ENCODE results near the gene HSPBP1. TPM values are rescaled to one million over a fixed set of nuclear protein-coding genes. Genes with fewer than 3 reads are reported as not detected.

HSPBP1 gene
- total and polyA plus RNA-seq, 7 donors = 19.7 to 62.7 (median 30.5) TPM

DNA sequence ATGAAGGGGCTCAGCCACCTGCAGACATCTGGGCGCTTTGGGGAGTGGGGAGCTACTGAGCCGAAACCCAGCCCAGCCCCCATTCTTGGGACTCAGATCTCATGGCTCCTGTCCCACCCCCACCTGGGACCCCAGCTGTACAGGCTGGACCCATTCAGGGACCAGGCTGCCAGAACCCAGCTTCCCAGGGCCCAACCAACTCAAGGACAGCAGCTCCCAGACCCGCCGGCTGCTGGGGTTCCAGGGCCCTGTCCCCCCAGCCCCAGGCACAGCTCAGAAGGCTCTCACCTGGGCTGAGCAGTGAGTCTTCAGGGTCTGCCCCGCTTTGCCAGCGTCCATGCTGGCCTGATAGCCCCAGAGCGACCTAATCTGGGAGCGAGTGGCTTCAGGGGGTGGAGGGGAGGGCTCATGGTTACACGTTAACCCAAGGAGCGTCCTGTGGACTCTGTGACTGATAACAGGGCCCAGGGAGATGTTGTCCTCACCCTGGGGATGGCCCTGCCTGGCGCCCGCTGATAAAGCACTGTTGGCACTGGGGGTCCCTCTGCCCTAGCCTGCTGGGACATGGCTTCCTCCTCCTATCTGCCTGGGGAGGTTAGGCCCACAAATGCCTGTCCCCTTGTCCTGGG, 51.4 kb downstream of the HSPBP1 start, which contains the start of gene TMEM86B:
TMEM86B (minus strand) TSS at position 361 of the 629 bp plus-strand sequence; CDS start at position 339, 22 bp downstream.
- Histone ChIP-seq H3K36me3 (peaks cover 23 to 55% (median 35%) of the 10 kb centered on the region in 4 donors), H3K4me3 (no peak within 1 kb of the TSS), H3K27ac (peak within 1 kb of the TSS in 3 of 4 donors; percentile 55 to 67 (median 56)), H3K27me3 (no peaks in the 10 kb centered on the region), H3K4me1 (peaks cover 0 to 24% (median 19%) of the 10 kb centered on the region in 4 donors), H3K9me3 (no peaks in the 10 kb centered on the region)
- TF ChIP-seq EP300 (IDR thresholded peaks at IDR 0.05) (no peak), POLR2A (IDR thresholded peaks at IDR 0.05) (no peak), POLR2AphosphoS5 (IDR thresholded peaks at IDR 0.05) (no peak)
- TF ChIP-seq, protein P1, sequence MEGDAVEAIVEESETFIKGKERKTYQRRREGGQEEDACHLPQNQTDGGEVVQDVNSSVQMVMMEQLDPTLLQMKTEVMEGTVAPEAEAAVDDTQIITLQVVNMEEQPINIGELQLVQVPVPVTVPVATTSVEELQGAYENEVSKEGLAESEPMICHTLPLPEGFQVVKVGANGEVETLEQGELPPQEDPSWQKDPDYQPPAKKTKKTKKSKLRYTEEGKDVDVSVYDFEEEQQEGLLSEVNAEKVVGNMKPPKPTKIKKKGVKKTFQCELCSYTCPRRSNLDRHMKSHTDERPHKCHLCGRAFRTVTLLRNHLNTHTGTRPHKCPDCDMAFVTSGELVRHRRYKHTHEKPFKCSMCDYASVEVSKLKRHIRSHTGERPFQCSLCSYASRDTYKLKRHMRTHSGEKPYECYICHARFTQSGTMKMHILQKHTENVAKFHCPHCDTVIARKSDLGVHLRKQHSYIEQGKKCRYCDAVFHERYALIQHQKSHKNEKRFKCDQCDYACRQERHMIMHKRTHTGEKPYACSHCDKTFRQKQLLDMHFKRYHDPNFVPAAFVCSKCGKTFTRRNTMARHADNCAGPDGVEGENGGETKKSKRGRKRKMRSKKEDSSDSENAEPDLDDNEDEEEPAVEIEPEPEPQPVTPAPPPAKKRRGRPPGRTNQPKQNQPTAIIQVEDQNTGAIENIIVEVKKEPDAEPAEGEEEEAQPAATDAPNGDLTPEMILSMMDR (IDR thresholded peaks at IDR 0.05) = no peak
- intact Hi-C loops (cut with DNase I) = no loop called here
- DNase-seq = no peak
- WGBS, 2 donors = 50 to 78% methylated on average over 12 of the region's 12 CpGs

DNA sequence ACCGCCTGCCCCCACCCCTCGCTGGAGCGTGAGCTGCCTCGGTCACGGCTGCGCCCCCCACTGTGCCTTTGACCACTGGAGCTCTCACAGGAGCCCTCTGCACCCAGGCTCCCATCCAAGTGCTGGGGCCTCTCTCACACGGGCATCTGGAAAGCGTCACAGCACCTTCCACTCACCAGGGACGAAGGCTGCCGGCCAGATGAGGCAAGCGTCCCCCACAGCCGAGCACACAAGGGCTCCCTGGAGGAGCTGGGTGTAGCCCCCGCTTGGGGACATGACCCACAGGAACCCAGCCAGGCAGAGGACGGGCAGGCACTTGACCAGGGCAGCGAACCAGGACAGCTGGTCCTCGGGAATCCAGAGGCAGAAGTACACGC, 51.9 kb downstream of the HSPBP1 start:
- intact Hi-C loops (cut with DNase I) = no loop called here
- TF ChIP-seq POLR2A (IDR thresholded peaks at IDR 0.05) (no peak), EP300 (IDR thresholded peaks at IDR 0.05) (no peak), POLR2AphosphoS5 (IDR thresholded peaks at IDR 0.05) (peak in 3 of 4 donors; percentile 29 to 78 (median 62))
- TF ChIP-seq, protein P1 (IDR thresholded peaks at IDR 0.05) = no peak
- Histone ChIP-seq H3K4me3 (no peak overlapping the region), H3K4me1 (peaks cover 0 to 24% (median 19%) of the 10 kb centered on the region in 4 donors), H3K27me3 (no peaks in the 10 kb centered on the region), H3K36me3 (peaks cover 23 to 50% (median 33%) of the 10 kb centered on the region in 4 donors), H3K9me3 (no peaks in the 10 kb centered on the region), H3K27ac (peak overlapping the region in 3 of 4 donors; percentile 55 to 67 (median 56))
- no peak for DNase-seq
- WGBS, 2 donors = 77 to 88% methylated on average over 17 of the region's 17 CpGs

DNA sequence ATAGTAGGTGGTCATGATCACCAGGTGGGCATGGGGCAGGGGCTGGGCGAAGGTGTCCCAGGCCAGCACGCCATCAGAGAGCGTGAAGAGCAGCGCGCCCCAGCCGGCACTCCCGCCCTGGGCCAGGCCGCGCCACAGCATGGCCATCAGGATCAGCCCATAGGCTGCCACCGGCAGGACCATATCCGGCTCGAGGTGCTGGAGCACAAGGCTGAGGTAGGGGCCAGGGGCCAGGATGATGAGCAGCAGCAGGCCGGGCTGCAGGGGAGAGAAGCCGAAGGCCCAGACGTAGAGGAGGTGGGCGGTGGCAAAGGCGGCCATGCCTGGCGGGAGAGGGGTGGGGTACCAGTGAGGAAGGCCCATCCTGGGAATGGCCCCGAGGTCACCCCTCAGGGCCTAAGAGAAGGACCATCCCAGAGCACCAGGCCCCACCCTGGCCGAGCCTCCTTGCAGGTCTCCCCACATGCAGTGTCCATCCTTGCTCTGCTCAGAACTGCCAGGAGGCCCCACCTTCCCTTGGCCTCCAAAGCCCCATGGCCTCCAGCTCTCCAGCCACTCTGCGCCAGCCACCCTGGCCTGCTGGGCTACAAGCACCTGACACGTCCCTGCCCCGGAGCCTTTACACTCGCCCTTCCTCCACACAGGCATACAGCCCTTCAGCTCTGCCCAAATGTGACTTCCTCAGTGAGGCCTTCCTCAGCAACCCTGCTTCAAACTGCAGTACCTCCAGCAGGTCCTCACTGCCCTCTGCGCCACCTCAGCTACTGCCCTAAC, 52.5 kb downstream of the HSPBP1 start:
- Histone ChIP-seq H3K4me3 (no peak overlapping the region), H3K27ac (peak overlapping the region in 3 of 4 donors; percentile 55 to 67 (median 56)), H3K4me1 (peaks cover 0 to 24% (median 19%) of the 10 kb centered on the region in 4 donors), H3K9me3 (no peaks in the 10 kb centered on the region), H3K36me3 (peaks cover 22 to 45% (median 30%) of the 10 kb centered on the region in 4 donors), H3K27me3 (no peaks in the 10 kb centered on the region)
- intact Hi-C loops (cut with DNase I) = no loop called here
- 91 to 93% methylated on average over 25 of the region's 25 CpGs for WGBS, 2 donors
- TF ChIP-seq POLR2AphosphoS5 (IDR thresholded peaks at IDR 0.05) (no peak), EP300 (IDR thresholded peaks at IDR 0.05) (no peak), POLR2A (IDR thresholded peaks at IDR 0.05) (no peak)
- TF ChIP-seq, protein P1 (IDR thresholded peaks at IDR 0.05) = no peak
- no peak for DNase-seq

DNA sequence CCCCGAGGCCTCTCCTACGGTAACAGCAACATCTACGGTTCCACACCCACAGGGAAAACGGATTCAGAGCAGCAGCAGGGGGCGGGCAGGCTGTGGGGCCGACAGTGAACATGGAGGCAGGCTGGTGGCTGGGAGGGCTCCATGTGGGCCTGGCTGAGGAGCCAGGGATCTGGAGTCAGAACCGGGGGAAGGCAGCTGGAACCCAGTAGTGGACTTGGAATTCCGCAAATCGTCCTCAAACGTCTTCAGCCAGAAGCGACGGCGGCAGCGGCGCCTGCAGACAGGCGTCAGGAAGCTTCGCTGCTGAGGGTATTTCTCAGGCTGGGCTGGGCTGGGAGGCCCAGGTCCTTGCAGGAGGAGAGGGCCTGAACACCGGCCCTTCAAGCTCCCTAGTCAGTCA, 53.1 kb downstream of the HSPBP1 start:
- Histone ChIP-seq H3K4me1 (peaks cover 0 to 24% (median 19%) of the 10 kb centered on the region in 4 donors), H3K36me3 (peaks cover 15 to 38% (median 25%) of the 10 kb centered on the region in 4 donors), H3K27ac (no peak overlapping the region), H3K9me3 (no peaks in the 10 kb centered on the region), H3K4me3 (no peak overlapping the region), H3K27me3 (no peaks in the 10 kb centered on the region)
- 85 to 88% methylated on average over 18 of the region's 18 CpGs for WGBS, 2 donors
- intact Hi-C loops (cut with DNase I) = no loop called here
- DNase-seq = no peak
- no peak for TF ChIP-seq POLR2A (IDR thresholded peaks at IDR 0.05)
- TF ChIP-seq, protein P1 (IDR thresholded peaks at IDR 0.05) = no peak
